ENCODE measurements around the gene FAM53A. TPM values are rescaled to one million over a fixed set of nuclear protein-coding genes. Genes with fewer than 3 reads are reported as not detected.

The FAM53A gene
- total and polyA plus RNA-seq, 10 of the 15 experiments (the other 5 are each of a cell fraction or from before 2014, with no cell fraction given), result 0.02 to 0.87 (median 0.38) TPM; not detected in 2

GRCh38 chr4:1673671-1674070 lies 10.4 kb downstream of the FAM53A start:
- 71% methylated on average over 20 of the region's 20 CpGs for WGBS (ENCODE audit: insufficient coverage, insufficient replicate concordance, low lambda C conversion rate, missing lambda C conversion rate)
- Histone ChIP-seq H3K4me3 (no peak overlapping the region), H4K20me1 (ENCODE audit: control insufficient read depth, insufficient read depth) (no peaks in the 10 kb centered on the region), H3K9me3 (replicated peaks; ENCODE audit: control insufficient read depth, insufficient read depth, low read length) (no peaks in the 10 kb centered on the region), H3K79me2 (ENCODE audit: control insufficient read depth, insufficient read depth, low read length) (no peaks in the 10 kb centered on the region), H2AFZ (ENCODE audit: control insufficient read depth, low read depth, low read length) (no peak overlapping the region), H3K27ac (ENCODE audit: control insufficient read depth, insufficient read depth) (no peak overlapping the region), H3K36me3 (ENCODE audit: control insufficient read depth in 2 of 2, insufficient read depth in 2 of 2, low read length in 1 of 2) (no peaks in the 10 kb centered on the region), H3K9ac (ENCODE audit: control insufficient read depth, insufficient read depth, low read length) (no peak overlapping the region), H3K4me2 (ENCODE audit: control insufficient read depth, insufficient read depth) (no peak overlapping the region), H3K4me1 (ENCODE audit: control insufficient read depth, insufficient read depth, low read length) (no peaks in the 10 kb centered on the region), H3K27me3 (replicated peaks in 1 of 2; ENCODE audit: control insufficient read depth in 2 of 2, insufficient read depth in 2 of 2, low read length in 1 of 2) (no peaks in the 10 kb centered on the region)
- ATAC-seq (no peak), FAIRE-seq (no peak), DNase-seq (ENCODE audit: low read depth, low spot score) (no peak)
- intact Hi-C loops (cut with micrococcal nuclease; ENCODE audit: unreplicated experiment) (no loop called here), in situ Hi-C loops (cut with MboI) (no loop called here)
- ChIA-PET CTCF (interaction anchor here (1.4 kb wide), 1 partner anchor 19 kb away, joined by 3 read pairs; no protein-coding TSS in a partner anchor), RAD21 (ENCODE audit: unreplicated experiment) (no interaction called here), POLR2A (no interaction called here), SMC1A (ENCODE audit: uncharacterized antibody, unreplicated experiment) (no interaction called here)
- BruUV-seq (replicated peaks), result no TSS peak
- TF ChIP-seq SMARCA5 (IDR thresholded peaks at IDR 0.05) (no peak), CHD1 (IDR thresholded peaks at IDR 0.05; ENCODE audit: low read depth, low read length) (no peak), IKZF2 (IDR thresholded peaks at IDR 0.05) (no peak), FOXM1 (IDR thresholded peaks at IDR 0.05; ENCODE audit: low read depth, low read length) (no peak), WRNIP1 (IDR thresholded peaks at IDR 0.05; ENCODE audit: borderline replicate concordance, low read depth, low read length) (no peak), SREBF1 (IDR thresholded peaks at IDR 0.05; ENCODE audit: low read length) (no peak), E2F4 (IDR thresholded peaks at IDR 0.05; ENCODE audit: low read depth, low read length) (no peak), RAD51 (IDR thresholded peaks at IDR 0.05) (no peak), BCLAF1 (IDR thresholded peaks at IDR 0.05) (no peak), SIX5 (IDR thresholded peaks at IDR 0.05; ENCODE audit: low read depth, low read length, severe bottlenecking) (no peak), MYC (IDR thresholded peaks at IDR 0.05; ENCODE audit: insufficient read depth, insufficient read length, insufficient replicate concordance, low read length, severe bottlenecking) (no peak), SMAD1 (IDR thresholded peaks at IDR 0.05; ENCODE audit: low read depth, partially characterized antibody) (no peak), SIN3A (IDR thresholded peaks at IDR 0.05; ENCODE audit: low read depth, low read length) (no peak), ETV6 (conservative IDR thresholded peaks at IDR 0.05 in 1 of 2, IDR thresholded peaks at IDR 0.05 in 1 of 2; ENCODE audit: borderline replicate concordance in 1 of 2, low read depth in 1 of 2) (no peak), FOS (IDR thresholded peaks at IDR 0.05; ENCODE audit: borderline replicate concordance, extremely low read depth, insufficient read length) (no peak), MEF2B (IDR thresholded peaks at IDR 0.05; ENCODE audit: partially characterized antibody, poor library complexity, severe bottlenecking) (no peak), USF1 (IDR thresholded peaks at IDR 0.05; ENCODE audit: borderline replicate concordance, extremely low read length, insufficient read depth, low read depth, low read length) (no peak)

Data from GM12878 (cell line).